Suprapubic skin (tissue), 3 donors: ENCODE data around the gene CDC42EP5.

Source experiments
- CTCF ChIP-seq, 2 donors: fragments of 200-600 bp in 1 of 2; fragments of 450-650 bp in 1 of 2; sonication (generic) in 1 of 2; IDR thresholded peaks; one replicate each; pipeline ENCODE4 v1.5.1; 2016 to 2019; ENCODE audit warnings: antibody characterized with exemption in 2 of 2, mild to moderate bottlenecking in 1 of 2, moderate library complexity in 1 of 2
- POLR2AphosphoS5 ChIP-seq, 3 donors: sonication (generic); formaldehyde crosslinking; IDR thresholded peaks; one replicate each; pipeline ENCODE4 v1.6.1; 2017; ENCODE audit warnings: antibody characterized with exemption in 3 of 3

- TF ChIP-seq CTCF (IDR thresholded peaks at IDR 0.05) (no peak), POLR2AphosphoS5 (IDR thresholded peaks at IDR 0.05) (no peak)
These were observed 45.7 kb upstream of the CDC42EP5 start for GRCh38 chr19:54518844-54519243.
